Measurements from ENCODE around the gene ARL6. TPM values are rescaled to one million over a fixed set of nuclear protein-coding genes. Genes with fewer than 3 reads are reported as not detected.

Gene ARL6, protein sequence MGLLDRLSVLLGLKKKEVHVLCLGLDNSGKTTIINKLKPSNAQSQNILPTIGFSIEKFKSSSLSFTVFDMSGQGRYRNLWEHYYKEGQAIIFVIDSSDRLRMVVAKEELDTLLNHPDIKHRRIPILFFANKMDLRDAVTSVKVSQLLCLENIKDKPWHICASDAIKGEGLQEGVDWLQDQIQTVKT
- 1 to 10 TPM; 3.0 to 4.7 TPM for total RNA-seq

DNA sequence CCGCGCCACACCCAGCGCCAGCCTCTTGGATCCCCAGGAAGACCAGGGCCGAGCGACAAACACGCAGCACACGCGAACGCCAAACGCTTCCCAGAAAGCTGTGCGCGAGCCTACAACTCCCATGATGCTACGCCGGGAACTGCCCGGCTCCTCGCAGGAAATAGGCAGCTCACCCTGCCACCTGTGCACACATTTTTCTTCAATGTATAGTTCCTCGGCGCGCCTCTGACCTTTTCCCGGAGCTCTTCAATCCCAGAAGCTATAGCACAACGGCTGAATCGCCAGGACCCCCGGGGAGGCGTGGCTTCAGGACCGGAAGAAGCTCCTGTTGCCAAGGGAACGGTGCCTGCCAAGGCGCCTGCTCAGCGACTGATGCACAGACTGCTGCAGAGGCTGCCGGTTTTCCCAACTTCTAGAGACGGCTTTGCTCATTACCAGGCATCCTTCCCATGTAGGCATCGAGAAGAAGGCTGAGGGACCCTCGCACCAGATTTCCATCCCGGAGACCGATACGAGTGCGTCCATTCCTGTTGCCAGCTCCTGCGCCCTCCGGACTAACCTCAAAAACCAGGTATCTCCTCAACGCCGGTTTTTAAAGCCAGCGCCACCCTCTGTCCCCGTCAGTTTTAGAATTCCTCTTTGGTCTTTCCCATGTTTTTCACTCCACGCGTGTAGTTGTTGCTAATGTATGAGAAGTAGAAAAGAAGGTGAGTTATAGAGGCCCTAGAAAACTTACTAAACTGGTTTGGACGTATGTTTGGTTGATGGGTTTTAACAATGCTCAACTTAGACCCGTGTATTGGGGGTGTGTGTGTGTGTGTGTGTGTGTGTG lies at the start of gene ARL6:
ARL6 (plus strand) TSS at position 352 of the 832 bp plus-strand sequence. CDS start 3,350 bp downstream, outside the sequence.
- H3K9me3 Mint-ChIP-seq = no peaks in the 10 kb centered on the region
- CTCF ChIA-PET = interaction anchor here (1.0 to 1.8 kb wide), 3 partner anchors 11 to 829 kb away, joined by 3 to 8 read pairs (median 4); partner anchors contain the start of gene CPOX
- peak; percentile 81 for DNase-seq
- peaks cover 21% of the 10 kb centered on the region for H3K4me1 Mint-ChIP-seq (ENCODE audit: low read depth)
- no peaks in the 10 kb centered on the region for H3K27me3 Mint-ChIP-seq (ENCODE audit: low read depth)
- H3K4me3 Mint-ChIP-seq = peak within 1 kb of the TSS; percentile 94
- intact Hi-C loops (cut with micrococcal nuclease) = loop anchor here (1.0 to 10.0 kb wide), 6 partner anchors 51 to 1140 kb away; partner anchors contain the start of gene DCBLD2
- peak within 1 kb of the TSS; percentile 92 for H3K27ac Mint-ChIP-seq
- peaks cover 2% of the 10 kb centered on the region for H3K36me3 Mint-ChIP-seq (ENCODE audit: low read depth)

DNA sequence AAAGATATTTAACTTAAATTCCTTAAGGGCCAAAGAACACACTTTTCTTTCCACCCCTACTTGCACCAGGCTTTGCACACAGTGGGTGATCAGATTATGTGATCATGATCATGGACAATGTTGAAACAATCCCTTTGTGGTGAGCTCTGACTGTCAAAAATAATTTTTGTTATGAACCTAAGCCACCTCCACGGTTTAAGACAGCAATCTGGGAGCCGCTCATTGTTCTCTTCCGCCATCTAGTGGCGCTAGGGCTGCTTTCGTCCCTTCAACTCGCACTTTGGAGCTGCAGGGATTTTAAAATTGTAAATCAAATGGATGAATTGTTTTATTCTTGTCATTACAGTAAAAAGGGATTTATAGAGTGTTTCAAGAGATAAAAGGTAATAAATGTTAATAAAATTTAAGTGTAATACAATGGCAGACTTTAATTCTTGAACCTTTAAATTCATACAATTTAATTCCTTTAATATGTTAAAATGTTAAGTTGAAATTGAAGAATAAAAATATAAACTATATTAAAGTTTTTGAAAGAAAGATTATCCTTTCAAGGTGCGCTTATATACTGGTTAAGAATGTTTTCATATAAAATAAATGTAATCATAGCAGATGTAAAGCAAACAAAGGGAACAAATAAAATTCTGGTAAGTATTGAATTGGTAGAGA lies 45.3 kb upstream of the ARL6 start:
- Mint-ChIP-seq H3K9me3 (no peaks in the 10 kb centered on the region), H3K4me1 (ENCODE audit: low read depth) (no peaks in the 10 kb centered on the region), H3K27ac (no peak overlapping the region), H3K36me3 (ENCODE audit: low read depth) (no peaks in the 10 kb centered on the region), H3K4me3 (no peak overlapping the region), H3K27me3 (ENCODE audit: low read depth) (peaks cover 2% of the 10 kb centered on the region)
- intact Hi-C loops (cut with micrococcal nuclease) = loop anchor here (1.0 kb wide), 2 partner anchors 304 to 856 kb away; no protein-coding TSS in a partner anchor
- peak; percentile 79 for DNase-seq
- CTCF ChIA-PET = interaction anchor here (0.6 to 2.6 kb wide), 15 partner anchors 9 to 1576 kb away, joined by 3 to 20 read pairs (median 3); no protein-coding TSS in a partner anchor

DNA sequence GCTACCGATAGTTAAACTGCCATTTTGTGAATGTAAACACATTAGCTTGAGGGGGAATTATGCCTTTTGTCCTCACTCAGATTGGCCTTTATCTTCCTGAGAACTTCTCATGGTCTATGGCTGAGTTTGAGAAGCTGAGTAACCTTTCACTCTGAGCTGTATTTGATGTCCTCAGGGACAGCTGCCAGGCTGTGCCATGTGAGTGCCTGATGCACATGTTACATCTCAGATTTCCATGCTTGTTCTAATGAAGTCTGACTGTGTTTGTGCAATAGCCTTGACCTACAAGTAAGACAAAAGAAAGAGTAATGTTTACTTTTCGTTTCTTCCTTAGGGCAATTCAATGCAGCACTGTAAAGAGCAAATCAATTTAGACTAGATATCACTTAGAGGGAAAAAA lies 44.1 kb upstream of the ARL6 start:
- H3K27me3 Mint-ChIP-seq (ENCODE audit: low read depth) = peaks cover 6% of the 10 kb centered on the region
- CTCF ChIA-PET = interaction anchor here (0.7 to 2.6 kb wide), 6 partner anchors 8 to 583 kb away, joined by 3 to 20 read pairs (median 6); no protein-coding TSS in a partner anchor
- H3K9me3 Mint-ChIP-seq = no peaks in the 10 kb centered on the region
- H3K27ac Mint-ChIP-seq = no peak overlapping the region
- DNase-seq = no peak
- H3K4me1 Mint-ChIP-seq (ENCODE audit: low read depth) = no peaks in the 10 kb centered on the region
- no peaks in the 10 kb centered on the region for H3K36me3 Mint-ChIP-seq (ENCODE audit: low read depth)
- intact Hi-C loops (cut with micrococcal nuclease) = no loop called here
- H3K4me3 Mint-ChIP-seq = no peak overlapping the region

DNA sequence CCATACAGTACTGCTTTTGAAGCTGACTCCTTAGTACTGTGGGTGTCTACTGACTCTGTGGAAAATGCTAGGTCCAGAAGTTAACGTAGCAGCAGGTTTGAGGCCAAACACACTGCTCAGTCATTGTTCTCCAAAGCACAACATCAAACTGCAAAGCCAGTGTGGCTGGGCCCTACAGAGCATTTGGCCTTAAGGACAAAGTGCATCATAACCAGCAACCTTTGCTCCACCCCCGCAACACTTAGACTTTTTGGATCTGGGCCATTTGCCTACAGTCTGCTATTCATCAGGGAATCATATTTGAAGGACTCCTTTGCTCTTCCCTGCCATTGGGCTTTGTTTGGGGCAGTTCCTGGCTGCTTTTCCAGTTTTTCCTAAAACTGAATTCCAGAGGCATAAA lies 43.1 kb upstream of the ARL6 start:
- no peak for DNase-seq
- no peaks in the 10 kb centered on the region for H3K4me1 Mint-ChIP-seq (ENCODE audit: low read depth)
- no peak overlapping the region for H3K27ac Mint-ChIP-seq
- CTCF ChIA-PET = no interaction called here
- no peak overlapping the region for H3K4me3 Mint-ChIP-seq
- H3K27me3 Mint-ChIP-seq (ENCODE audit: low read depth) = peaks cover 7% of the 10 kb centered on the region
- H3K9me3 Mint-ChIP-seq = no peaks in the 10 kb centered on the region
- intact Hi-C loops (cut with micrococcal nuclease) = no loop called here
- H3K36me3 Mint-ChIP-seq (ENCODE audit: low read depth) = no peaks in the 10 kb centered on the region

DNA sequence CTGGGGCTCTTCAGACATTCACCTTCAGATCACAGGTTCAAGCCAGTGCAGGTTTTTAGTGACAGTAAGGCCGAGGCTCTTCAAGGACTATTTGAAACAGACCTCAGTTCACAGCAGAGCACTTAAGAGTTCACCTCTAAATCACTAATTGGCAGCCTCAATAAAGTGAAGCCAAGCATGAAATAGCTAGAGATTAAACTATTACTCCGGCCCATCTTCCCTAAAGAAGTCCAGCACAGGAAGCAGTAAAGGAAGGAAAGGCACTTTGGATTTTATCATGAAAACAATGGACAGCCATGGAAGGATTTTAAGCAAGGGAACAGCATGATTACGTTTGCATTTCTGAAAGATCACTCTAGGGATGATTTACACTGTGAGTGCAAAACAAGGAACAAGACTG lies 27.6 kb upstream of the ARL6 start:
- CTCF ChIA-PET = no interaction called here
- Mint-ChIP-seq H3K9me3 (no peaks in the 10 kb centered on the region), H3K4me1 (ENCODE audit: low read depth) (no peaks in the 10 kb centered on the region), H3K27ac (no peak overlapping the region), H3K36me3 (ENCODE audit: low read depth) (no peaks in the 10 kb centered on the region), H3K27me3 (ENCODE audit: low read depth) (no peaks in the 10 kb centered on the region), H3K4me3 (no peak overlapping the region)
- DNase-seq = no peak
- intact Hi-C loops (cut with micrococcal nuclease) = no loop called here

DNA sequence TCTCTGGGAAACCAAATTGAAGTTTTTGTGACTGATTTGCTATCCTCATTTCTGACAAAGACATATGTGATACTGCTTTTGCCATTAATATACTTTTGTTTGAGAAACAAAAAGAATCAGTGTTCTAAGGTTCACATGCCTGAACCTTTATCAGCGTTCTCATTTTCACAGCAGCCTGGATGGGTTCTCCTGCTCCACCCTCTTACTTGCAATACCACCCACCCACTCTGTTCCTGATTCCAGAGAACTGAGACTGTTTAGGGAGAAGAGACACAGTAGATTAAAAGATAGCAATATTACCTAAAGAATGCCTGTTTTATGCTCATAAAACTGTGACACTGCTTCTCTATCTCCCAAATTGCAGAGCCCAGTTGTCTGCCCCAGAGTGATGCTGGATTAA lies 25.8 kb upstream of the ARL6 start:
- no peaks in the 10 kb centered on the region for H3K36me3 Mint-ChIP-seq (ENCODE audit: low read depth)
- CTCF ChIA-PET = interaction anchor here (1.4 kb wide), 1 partner anchor 19 kb away, joined by 5 read pairs; no protein-coding TSS in a partner anchor
- no peaks in the 10 kb centered on the region for H3K4me1 Mint-ChIP-seq (ENCODE audit: low read depth)
- no peak for DNase-seq
- H3K9me3 Mint-ChIP-seq = no peaks in the 10 kb centered on the region
- no peak overlapping the region for H3K4me3 Mint-ChIP-seq
- intact Hi-C loops (cut with micrococcal nuclease) = no loop called here
- no peaks in the 10 kb centered on the region for H3K27me3 Mint-ChIP-seq (ENCODE audit: low read depth)
- H3K27ac Mint-ChIP-seq = no peak overlapping the region

DNA sequence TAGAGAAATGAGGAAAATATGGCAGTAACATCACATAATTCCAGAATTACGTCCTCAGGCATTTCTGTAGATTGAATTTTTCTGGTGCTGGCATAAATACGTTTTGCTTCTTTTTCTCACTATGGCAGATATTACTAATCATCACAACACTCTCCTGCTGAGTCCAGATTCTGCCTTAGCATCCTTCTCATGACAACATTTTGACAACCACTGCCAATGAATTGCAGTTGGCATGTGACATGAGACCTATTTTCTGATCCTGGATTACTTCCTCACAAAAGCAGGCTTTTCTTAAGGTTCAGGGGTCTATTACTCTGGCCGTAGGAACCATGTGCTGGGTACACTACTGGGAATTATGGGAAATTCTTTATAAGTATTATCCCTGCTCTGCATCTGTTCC lies 22.5 kb upstream of the ARL6 start:
- no peaks in the 10 kb centered on the region for H3K36me3 Mint-ChIP-seq (ENCODE audit: low read depth)
- H3K27ac Mint-ChIP-seq = no peak overlapping the region
- no peaks in the 10 kb centered on the region for H3K4me1 Mint-ChIP-seq (ENCODE audit: low read depth)
- no peaks in the 10 kb centered on the region for H3K9me3 Mint-ChIP-seq
- intact Hi-C loops (cut with micrococcal nuclease) = no loop called here
- no peak for DNase-seq
- CTCF ChIA-PET = no interaction called here
- no peak overlapping the region for H3K4me3 Mint-ChIP-seq
- no peaks in the 10 kb centered on the region for H3K27me3 Mint-ChIP-seq (ENCODE audit: low read depth)

DNA sequence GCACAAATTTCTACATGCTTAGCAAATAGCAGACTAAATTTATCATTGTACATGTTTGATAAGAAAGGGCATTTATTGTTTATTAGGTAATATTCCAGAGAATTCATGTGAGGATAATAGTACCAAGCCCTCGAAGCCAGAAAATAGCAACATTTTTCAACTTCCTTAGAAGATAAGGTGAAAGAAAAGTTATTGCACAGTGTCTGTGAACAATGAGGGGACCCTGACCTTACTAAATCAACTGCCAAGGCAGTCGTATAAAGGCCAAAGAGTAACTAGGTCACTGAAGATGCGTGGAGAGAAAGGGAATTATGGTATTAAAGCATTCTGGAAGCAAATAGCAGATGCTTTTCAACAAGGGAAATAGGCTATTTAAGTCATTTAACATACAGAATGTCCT lies 20.3 kb upstream of the ARL6 start:
- intact Hi-C loops (cut with micrococcal nuclease) = no loop called here
- CTCF ChIA-PET = no interaction called here
- Mint-ChIP-seq H3K27me3 (ENCODE audit: low read depth) (peaks cover 2% of the 10 kb centered on the region), H3K36me3 (ENCODE audit: low read depth) (no peaks in the 10 kb centered on the region), H3K4me3 (no peak overlapping the region), H3K4me1 (ENCODE audit: low read depth) (no peaks in the 10 kb centered on the region), H3K27ac (no peak overlapping the region), H3K9me3 (no peaks in the 10 kb centered on the region)
- DNase-seq = no peak

DNA sequence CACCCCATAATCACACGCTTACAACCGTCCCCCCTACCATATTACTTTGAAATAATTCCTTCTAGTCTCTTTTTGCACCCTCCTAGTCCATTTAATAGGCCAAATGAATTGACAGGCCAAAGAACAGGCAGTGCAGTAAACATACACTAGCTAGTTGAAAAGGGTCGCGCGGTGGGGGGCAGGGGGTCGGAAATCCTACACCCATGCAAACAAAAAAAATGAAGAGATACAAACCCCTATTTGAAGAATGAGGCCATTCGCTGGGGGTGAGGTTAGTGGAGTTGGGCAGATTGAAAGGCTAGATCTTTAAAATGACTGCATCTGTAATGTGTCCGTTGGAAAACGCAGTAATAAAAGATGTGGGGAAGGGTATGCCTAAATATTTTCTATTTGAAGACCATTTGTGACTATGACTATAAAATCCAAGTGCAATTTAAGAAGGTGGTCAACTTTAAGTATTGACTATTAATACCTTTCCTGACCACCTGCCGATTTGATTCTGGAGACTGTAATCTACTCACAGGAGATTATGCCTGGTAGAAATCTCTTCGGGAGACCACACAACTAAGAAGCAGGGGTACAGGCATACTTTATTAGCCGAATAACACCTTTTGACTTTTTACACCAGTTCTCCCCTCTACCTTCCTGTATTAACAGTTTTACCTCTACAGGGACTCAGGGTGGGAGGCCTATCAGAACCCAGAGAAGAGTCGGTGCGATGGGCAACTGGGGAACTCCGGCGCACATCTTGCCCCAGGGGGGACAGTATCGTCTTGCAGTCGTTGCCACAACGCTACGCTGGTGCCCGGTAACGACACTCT lies 762 bp upstream of the ARL6 start:
- H3K27ac Mint-ChIP-seq = peak overlapping the region; percentile 92
- intact Hi-C loops (cut with micrococcal nuclease) = loop anchor here (1.0 to 10.0 kb wide), 6 partner anchors 52 to 1141 kb away; partner anchors contain the start of gene DCBLD2
- CTCF ChIA-PET = interaction anchor here (1.0 to 1.8 kb wide), 3 partner anchors 12 to 830 kb away, joined by 3 to 8 read pairs (median 4); partner anchors contain the start of gene CPOX
- peaks cover 21% of the 10 kb centered on the region for H3K4me1 Mint-ChIP-seq (ENCODE audit: low read depth)
- no peaks in the 10 kb centered on the region for H3K9me3 Mint-ChIP-seq
- H3K36me3 Mint-ChIP-seq (ENCODE audit: low read depth) = no peaks in the 10 kb centered on the region
- H3K27me3 Mint-ChIP-seq (ENCODE audit: low read depth) = no peaks in the 10 kb centered on the region
- H3K4me3 Mint-ChIP-seq = peak overlapping the region; percentile 94
- DNase-seq = no peak

DNA sequence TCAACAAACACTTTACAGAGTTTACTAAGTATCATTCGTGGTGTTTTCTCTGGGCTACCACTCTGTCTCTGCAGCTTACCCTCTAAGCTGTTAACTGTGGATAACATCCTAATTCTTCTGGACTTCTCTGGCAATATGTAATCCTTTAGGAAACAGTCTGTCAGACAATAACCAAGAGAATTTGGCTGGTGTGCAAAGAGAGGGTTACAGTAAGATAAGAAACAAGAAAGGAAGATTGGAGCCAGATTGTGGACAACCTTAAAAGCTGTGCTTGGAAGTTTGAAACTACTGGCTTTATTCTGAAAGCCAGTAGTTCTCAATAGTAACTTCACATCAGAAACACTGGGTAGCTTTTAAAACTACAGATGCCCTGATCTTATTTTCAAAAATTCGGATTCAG lies 778 bp downstream of the ARL6 start:
- Mint-ChIP-seq H3K9me3 (no peaks in the 10 kb centered on the region), H3K4me1 (ENCODE audit: low read depth) (peaks cover 21% of the 10 kb centered on the region), H3K27ac (no peak overlapping the region), H3K4me3 (peak overlapping the region; percentile 94), H3K36me3 (ENCODE audit: low read depth) (peaks cover 9% of the 10 kb centered on the region), H3K27me3 (ENCODE audit: low read depth) (no peaks in the 10 kb centered on the region)
- intact Hi-C loops (cut with micrococcal nuclease) = loop anchor here (10.0 kb wide), 1 partner anchor 1139 kb away; the partner anchor contains the start of gene DCBLD2
- DNase-seq = no peak
- CTCF ChIA-PET = no interaction called here

DNA sequence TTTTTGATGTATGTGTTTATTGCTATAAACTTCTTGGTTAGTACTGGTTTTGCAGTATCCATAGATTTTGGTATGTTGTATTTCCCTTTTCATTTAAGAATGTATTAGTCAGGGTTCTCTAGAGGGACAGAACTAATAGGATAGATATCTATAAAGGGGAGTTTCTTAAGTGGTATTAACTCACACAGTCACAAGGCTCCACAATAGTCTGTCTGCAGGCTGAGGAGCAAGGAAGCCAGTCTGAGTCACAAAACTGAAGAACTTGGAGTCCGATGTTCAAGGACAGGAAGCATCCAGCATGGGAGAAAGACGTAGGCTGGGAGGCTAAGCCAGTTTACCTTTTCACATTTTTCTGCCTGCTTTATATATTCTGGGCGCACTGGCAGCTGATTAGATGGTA lies 8.4 kb downstream of the ARL6 start:
- peaks cover 38% of the 10 kb centered on the region for H3K36me3 Mint-ChIP-seq (ENCODE audit: low read depth)
- CTCF ChIA-PET = no interaction called here

More for the DNA sequence above, 8.4 kb downstream of the ARL6 start:
- Mint-ChIP-seq H3K9me3 (no peaks in the 10 kb centered on the region), H3K4me3 (no peak overlapping the region), H3K27ac (no peak overlapping the region), H3K4me1 (ENCODE audit: low read depth) (no peaks in the 10 kb centered on the region), H3K27me3 (ENCODE audit: low read depth) (no peaks in the 10 kb centered on the region)
- intact Hi-C loops (cut with micrococcal nuclease) = no loop called here
- no peak for DNase-seq
